Gastroesophageal sphincter (tissue), 4 donors: ENCODE results near the gene NKAIN4. TPM values are rescaled to one million over a fixed set of nuclear protein-coding genes. Genes with fewer than 3 reads are reported as not detected.

Source experiments
- ATAC-seq: fragments of 150-250 bp; one replicate; pipeline ENCODE4 v1.9.1; 2016; ENCODE audit warnings: mild to moderate bottlenecking, moderate library complexity
- H3K27ac ChIP-seq, 4 donors: fragments of 200-600 bp; sonication (generic) in 3 of 4; 1 replicate in 3 of 4; 2 replicates in 1 of 4; pipeline ENCODE4 v1.5.1; 2016 to 2019
- H3K27me3 ChIP-seq: fragments of 200-600 bp; sonication (generic); one replicate; pipeline ENCODE4 v1.5.1; 2019
- H3K36me3 ChIP-seq, 2 donors: fragments of 200-600 bp; sonication (generic); one replicate each; pipeline ENCODE4 v1.5.1; 2019; ENCODE audit warnings: control low read depth in 1 of 2
- H3K4me1 ChIP-seq, 3 donors: fragments of 200-600 bp; sonication (generic); 1 replicate in 2 of 3; 2 replicates in 1 of 3; pipeline ENCODE4 v1.5.1; 2016 to 2019; ENCODE audit warnings: control low read depth in 2 of 3
- H3K4me3 ChIP-seq, 2 donors: fragments of 200-600 bp; sonication (generic); one replicate each; pipeline ENCODE4 v1.5.1; 2019; ENCODE audit warnings: mild to moderate bottlenecking in 1 of 2, moderate library complexity in 1 of 2
- H3K9me3 ChIP-seq, 3 donors: fragments of 200-600 bp; sonication (generic); one replicate each; pipeline ENCODE4 v1.5.1; 2017 to 2019; ENCODE audit warnings: control low read depth in 2 of 3
- EP300 ChIP-seq: sonication (generic); formaldehyde crosslinking; IDR thresholded peaks from one replicate; pipeline ENCODE4 v1.6.1; 2017; ENCODE audit warnings: antibody characterized with exemption, mild to moderate bottlenecking
- POLR2A ChIP-seq, 2 donors: fragments of 450-650 bp; IDR thresholded peaks; one replicate each; pipeline ENCODE4 v1.6.1; 2017; ENCODE audit warnings: antibody characterized with exemption in 2 of 2, mild to moderate bottlenecking in 2 of 2, moderate library complexity in 1 of 2
- POLR2AphosphoS5 ChIP-seq: sonication (generic); formaldehyde crosslinking; IDR thresholded peaks from one replicate; pipeline ENCODE4 v1.6.1; 2017; ENCODE audit warnings: antibody characterized with exemption
- WGBS, 2 donors: methylation state at CpG; one replicate each; pipeline ENCODE4 v1.1.5; 2018; ENCODE audit warnings: low coverage in 1 of 2; 5-methylcytosine and 5-hydroxymethylcytosine counted together
- total RNA-seq, 4 donors: library from RNA; depleted of rRNA; stranded (reverse); fragments of >200 nt; gene quantifications; one replicate each; pipeline ENCODE4 v1.1.0, GENCODE V29; 2016
- TF ChIP-seq, protein P1 (sequence below), 4 experiments: fragments of 200-600 bp in 2 of 4; fragments of 450-650 bp in 2 of 4; sonication (generic) in 1 of 4; IDR thresholded peaks; one replicate each; pipeline ENCODE4 v1.5.1; 2017 to 2019; ENCODE audit warnings: antibody characterized with exemption in 4 of 4, mild to moderate bottlenecking in 2 of 4, moderate library complexity in 2 of 4

Gene NKAIN4
- total RNA-seq, 4 donors from 2014 or later: 2.3 TPM; not detected in 3

DNA sequence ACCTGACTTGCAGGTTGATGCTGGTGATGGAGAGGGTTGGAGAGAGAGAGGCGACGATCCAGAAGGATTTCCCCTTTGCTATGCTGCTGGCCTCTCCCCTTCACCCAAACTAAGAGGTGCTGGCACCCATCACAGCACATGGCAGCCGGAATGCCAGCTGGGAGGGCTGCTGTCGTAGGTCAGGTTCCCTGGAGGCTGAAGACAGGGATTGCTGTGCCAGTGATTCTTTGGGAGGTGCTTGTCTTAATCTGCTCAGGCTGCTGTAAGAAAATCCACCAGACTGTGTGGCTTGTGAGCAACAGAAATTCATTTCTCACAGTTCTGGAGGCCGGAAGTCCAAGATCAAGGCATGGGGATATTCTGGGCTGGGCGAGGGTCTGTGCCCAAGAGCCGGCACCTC is 14.0 kb upstream of the NKAIN4 start:
- no peaks in the 10 kb centered on the region for H3K36me3 ChIP-seq
- peaks cover 0 to 13% (median 7%) of the 10 kb centered on the region in 3 donors for H3K4me1 ChIP-seq
- H3K27me3 ChIP-seq: peaks cover 46% of the 10 kb centered on the region
- H3K27ac ChIP-seq: no peak overlapping the region
- no peaks in the 10 kb centered on the region for H3K9me3 ChIP-seq
- ATAC-seq: no peak
- no peak overlapping the region for H3K4me3 ChIP-seq
- TF ChIP-seq, protein P1, sequence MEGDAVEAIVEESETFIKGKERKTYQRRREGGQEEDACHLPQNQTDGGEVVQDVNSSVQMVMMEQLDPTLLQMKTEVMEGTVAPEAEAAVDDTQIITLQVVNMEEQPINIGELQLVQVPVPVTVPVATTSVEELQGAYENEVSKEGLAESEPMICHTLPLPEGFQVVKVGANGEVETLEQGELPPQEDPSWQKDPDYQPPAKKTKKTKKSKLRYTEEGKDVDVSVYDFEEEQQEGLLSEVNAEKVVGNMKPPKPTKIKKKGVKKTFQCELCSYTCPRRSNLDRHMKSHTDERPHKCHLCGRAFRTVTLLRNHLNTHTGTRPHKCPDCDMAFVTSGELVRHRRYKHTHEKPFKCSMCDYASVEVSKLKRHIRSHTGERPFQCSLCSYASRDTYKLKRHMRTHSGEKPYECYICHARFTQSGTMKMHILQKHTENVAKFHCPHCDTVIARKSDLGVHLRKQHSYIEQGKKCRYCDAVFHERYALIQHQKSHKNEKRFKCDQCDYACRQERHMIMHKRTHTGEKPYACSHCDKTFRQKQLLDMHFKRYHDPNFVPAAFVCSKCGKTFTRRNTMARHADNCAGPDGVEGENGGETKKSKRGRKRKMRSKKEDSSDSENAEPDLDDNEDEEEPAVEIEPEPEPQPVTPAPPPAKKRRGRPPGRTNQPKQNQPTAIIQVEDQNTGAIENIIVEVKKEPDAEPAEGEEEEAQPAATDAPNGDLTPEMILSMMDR (IDR thresholded peaks at IDR 0.05): no peak
- TF ChIP-seq POLR2AphosphoS5: no peak
- TF ChIP-seq EP300: no peak
- 70 to 90% methylated on average over 2 of the region's 7 CpGs for WGBS, 2 donors

GRCh38 chr20:63267691-63268090 is 13.4 kb upstream of the NKAIN4 start:
- no peaks in the 10 kb centered on the region for H3K36me3 ChIP-seq
- ATAC-seq: no peak
- H3K4me1 ChIP-seq: peaks cover 0 to 10% (median 7%) of the 10 kb centered on the region in 3 donors
- no peak for TF ChIP-seq EP300
- TF ChIP-seq POLR2AphosphoS5: no peak
- no peak for TF ChIP-seq POLR2A (IDR thresholded peaks at IDR 0.05)
- TF ChIP-seq, protein P1 (IDR thresholded peaks at IDR 0.05): no peak
- H3K4me3 ChIP-seq: no peak overlapping the region
- 35% methylated on average over 2 of the region's 9 CpGs; no CpG with 5 or more reads in 1 of the 2 donors for WGBS, 2 donors
- peaks cover 51% of the 10 kb centered on the region for H3K27me3 ChIP-seq
- no peak overlapping the region for H3K27ac ChIP-seq
- no peaks in the 10 kb centered on the region for H3K9me3 ChIP-seq

- H3K9me3 ChIP-seq: no peaks in the 10 kb centered on the region
- 53 to 94% methylated on average over 2 to 3 of the region's 12 CpGs for WGBS, 2 donors
- ATAC-seq: no peak
Observed at GRCh38 chr20:63265891-63266515, 11.7 kb upstream of the NKAIN4 start.

GRCh38 chr20:63264519-63264918 is 10.3 kb upstream of the NKAIN4 start:
- no peak overlapping the region for H3K27ac ChIP-seq
- no peaks in the 10 kb centered on the region for H3K4me1 ChIP-seq
- peaks cover 82% of the 10 kb centered on the region for H3K27me3 ChIP-seq
- TF ChIP-seq, protein P1 (IDR thresholded peaks at IDR 0.05): no peak
- no peak for TF ChIP-seq EP300
- no peak for TF ChIP-seq POLR2AphosphoS5
- no peak for TF ChIP-seq POLR2A (IDR thresholded peaks at IDR 0.05)
- no peak overlapping the region for H3K4me3 ChIP-seq
- ATAC-seq: no peak
- no peaks in the 10 kb centered on the region for H3K36me3 ChIP-seq
- 21 to 40% methylated on average over 2 to 3 of the region's 14 CpGs for WGBS, 2 donors
- no peaks in the 10 kb centered on the region for H3K9me3 ChIP-seq

More at GRCh38 chr20:63265891-63266515, 11.7 kb upstream of the NKAIN4 start:
- peaks cover 68% of the 10 kb centered on the region for H3K27me3 ChIP-seq
- no peaks in the 10 kb centered on the region for H3K4me1 ChIP-seq
- H3K4me3 ChIP-seq: no peak overlapping the region
- TF ChIP-seq POLR2A (IDR thresholded peaks at IDR 0.05) (no peak), EP300 (no peak), POLR2AphosphoS5 (no peak)
- TF ChIP-seq, protein P1 (IDR thresholded peaks at IDR 0.05): no peak
- no peak overlapping the region for H3K27ac ChIP-seq
- H3K36me3 ChIP-seq: no peaks in the 10 kb centered on the region

GRCh38 chr20:63264000-63264399 is 9.7 kb upstream of the NKAIN4 start:
- no peaks in the 10 kb centered on the region for H3K36me3 ChIP-seq
- no peak overlapping the region for H3K4me3 ChIP-seq
- H3K4me1 ChIP-seq: no peaks in the 10 kb centered on the region
- WGBS, 2 donors: 71% methylated on average over 7 of the region's 10 CpGs; no CpG with 5 or more reads in 1 of the 2 donors
- H3K27ac ChIP-seq: no peak overlapping the region
- peaks cover 88% of the 10 kb centered on the region for H3K27me3 ChIP-seq
- TF ChIP-seq POLR2A (IDR thresholded peaks at IDR 0.05) (no peak), EP300 (no peak), POLR2AphosphoS5 (no peak)
- TF ChIP-seq, protein P1 (IDR thresholded peaks at IDR 0.05): no peak
- no peaks in the 10 kb centered on the region for H3K9me3 ChIP-seq
- no peak for ATAC-seq
